ENCODE results near the gene EPHB3.

EPHB3 gene

DNA sequence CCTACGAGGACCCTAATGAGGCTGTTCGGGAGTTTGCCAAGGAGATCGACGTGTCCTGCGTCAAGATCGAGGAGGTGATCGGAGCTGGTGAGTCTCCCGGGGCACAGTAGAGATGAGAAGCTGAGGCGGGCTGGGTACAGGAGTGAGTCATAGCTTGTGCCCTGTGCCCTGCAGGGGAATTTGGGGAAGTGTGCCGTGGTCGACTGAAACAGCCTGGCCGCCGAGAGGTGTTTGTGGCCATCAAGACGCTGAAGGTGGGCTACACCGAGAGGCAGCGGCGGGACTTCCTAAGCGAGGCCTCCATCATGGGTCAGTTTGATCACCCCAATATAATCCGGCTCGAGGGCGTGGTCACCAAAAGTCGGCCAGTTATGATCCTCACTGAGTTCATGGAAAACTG, 17.9 kb downstream of the EPHB3 start:
- no peak for DNase-seq (ENCODE audit: low read depth in 3 of 3)

GRCh38 chr3:184580376-184580775, 18.8 kb downstream of the EPHB3 start:
- DNase-seq (ENCODE audit: low read depth in 3 of 3), result no peak

DNA sequence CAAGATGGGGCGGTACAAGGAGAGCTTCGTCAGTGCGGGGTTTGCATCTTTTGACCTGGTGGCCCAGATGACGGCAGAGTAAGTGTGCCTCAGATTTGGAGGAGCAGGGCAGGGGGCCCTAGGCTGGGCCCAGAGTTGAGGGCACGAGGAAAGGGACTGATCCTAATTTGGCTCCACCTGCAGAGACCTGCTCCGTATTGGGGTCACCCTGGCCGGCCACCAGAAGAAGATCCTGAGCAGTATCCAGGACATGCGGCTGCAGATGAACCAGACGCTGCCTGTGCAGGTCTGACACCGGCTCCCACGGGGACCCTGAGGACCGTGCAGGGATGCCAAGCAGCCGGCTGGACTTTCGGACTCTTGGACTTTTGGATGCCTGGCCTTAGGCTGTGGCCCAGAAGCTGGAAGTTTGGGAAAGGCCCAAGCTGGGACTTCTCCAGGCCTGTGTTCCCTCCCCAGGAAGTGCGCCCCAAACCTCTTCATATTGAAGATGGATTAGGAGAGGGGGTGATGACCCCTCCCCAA, 19.8 kb downstream of the EPHB3 start:
- DNase-seq (ENCODE audit: low read depth in 3 of 3), result no peak

DNA sequence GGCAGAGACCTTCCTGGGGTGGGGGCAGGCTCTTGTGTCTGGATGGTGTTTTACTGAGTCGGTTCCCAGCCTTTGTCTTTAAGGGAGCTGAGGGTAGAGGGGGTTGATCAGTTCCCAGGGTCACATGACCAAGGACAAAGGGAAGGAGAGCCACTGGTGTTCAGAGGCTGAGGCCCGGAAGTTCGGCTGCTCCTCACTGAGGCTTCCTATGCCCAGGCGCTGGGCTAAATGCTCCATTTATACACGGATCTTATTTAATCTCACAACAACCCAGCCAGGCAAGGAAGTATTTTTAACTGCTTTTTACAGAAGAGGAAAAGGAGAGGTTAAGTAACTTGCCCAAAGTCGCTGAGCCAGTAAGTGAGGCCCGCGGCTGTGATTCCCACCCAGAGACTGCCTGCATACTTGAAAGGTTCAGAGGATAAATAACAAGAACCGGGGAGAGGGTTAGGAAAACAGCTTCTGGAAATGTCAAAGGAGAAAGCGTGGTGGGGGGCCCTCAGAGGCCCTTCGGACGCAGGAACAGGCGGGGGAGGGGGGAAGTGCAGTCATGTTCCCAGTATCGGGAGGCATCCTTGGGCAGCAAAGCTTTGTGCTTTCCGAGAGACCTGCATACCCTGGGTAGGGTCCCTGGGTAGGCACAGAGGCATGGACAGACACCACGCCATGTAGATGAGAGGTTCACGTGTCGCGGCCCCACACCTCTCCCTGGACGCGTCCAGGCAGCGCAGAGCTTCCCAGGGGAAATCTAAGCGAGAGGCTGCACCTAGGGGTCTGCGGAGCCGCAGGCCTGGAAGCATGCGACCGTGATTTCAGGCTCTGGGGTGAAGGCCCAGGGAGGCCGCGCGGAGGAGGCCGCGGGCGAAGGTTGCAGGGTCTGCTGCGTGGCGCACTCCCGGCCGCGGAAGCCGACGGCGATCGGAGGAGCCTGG, 21.3 kb downstream of the EPHB3 start:
- no peak for DNase-seq (ENCODE audit: low read depth in 3 of 3)

GRCh38 chr3:184583578-184584451, 22.2 kb downstream of the EPHB3 start:
- DNase-seq (ENCODE audit: low read depth in 3 of 3), result no peak

GRCh38 chr3:184584464-184584891, 22.9 kb downstream of the EPHB3 start:
- no peak for DNase-seq (ENCODE audit: low read depth in 3 of 3)

- no peak for DNase-seq (ENCODE audit: low read depth in 3 of 3)
These were observed 24.0 kb downstream of the EPHB3 start for GRCh38 chr3:184585545-184585944.

DNA sequence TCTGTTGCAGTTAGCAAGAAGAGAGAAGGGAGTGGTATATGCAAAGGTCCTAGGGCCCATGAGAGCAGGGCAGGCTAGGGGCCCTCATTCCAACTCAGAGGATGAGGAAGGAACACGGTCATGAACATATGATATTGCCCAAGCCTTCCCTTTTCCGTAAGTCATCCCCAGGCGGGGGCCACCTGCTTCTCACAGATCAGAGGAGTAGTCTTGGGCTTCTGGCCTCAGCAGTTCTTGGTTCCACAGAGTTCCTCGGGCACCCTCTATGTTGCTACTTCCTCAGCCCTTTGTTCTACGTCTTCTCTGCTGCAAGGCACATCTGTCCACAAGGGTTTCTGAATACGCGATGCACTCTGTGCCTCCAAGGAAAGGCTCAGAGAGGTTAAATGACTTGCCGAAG, 25.3 kb downstream of the EPHB3 start:
- DNase-seq (ENCODE audit: low read depth in 3 of 3), result no peak

DNA sequence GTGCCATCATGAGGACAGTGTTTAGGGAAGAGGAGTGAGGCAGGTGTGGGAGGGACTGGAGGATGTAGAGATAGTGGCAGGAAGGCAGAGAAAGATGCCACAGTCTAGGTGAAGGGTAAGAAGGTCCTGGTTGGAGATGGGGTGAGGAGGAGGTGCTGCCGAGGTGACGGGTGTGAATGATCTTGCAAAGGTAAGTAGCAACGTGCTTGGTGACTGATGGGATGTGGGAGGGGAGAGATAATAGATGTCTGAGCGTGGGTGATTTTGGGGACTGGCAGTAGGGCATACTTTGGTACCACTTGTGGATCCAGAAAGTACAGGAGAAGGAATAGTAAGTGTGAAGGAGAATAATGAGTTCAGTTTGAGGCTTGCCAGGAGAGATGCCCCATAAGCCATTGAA, 27.2 kb downstream of the EPHB3 start:
- DNase-seq (ENCODE audit: low read depth in 3 of 3), result no peak

- no peak for DNase-seq (ENCODE audit: low read depth in 3 of 3)
These were observed 29.2 kb downstream of the EPHB3 start for GRCh38 chr3:184590795-184591194.

GRCh38 chr3:184591789-184592188, 30.2 kb downstream of the EPHB3 start:
- no peak for DNase-seq (ENCODE audit: low read depth in 3 of 3)

GRCh38 chr3:184592371-184593219, 31.0 kb downstream of the EPHB3 start:
- no peak for DNase-seq (ENCODE audit: low read depth in 3 of 3)

DNA sequence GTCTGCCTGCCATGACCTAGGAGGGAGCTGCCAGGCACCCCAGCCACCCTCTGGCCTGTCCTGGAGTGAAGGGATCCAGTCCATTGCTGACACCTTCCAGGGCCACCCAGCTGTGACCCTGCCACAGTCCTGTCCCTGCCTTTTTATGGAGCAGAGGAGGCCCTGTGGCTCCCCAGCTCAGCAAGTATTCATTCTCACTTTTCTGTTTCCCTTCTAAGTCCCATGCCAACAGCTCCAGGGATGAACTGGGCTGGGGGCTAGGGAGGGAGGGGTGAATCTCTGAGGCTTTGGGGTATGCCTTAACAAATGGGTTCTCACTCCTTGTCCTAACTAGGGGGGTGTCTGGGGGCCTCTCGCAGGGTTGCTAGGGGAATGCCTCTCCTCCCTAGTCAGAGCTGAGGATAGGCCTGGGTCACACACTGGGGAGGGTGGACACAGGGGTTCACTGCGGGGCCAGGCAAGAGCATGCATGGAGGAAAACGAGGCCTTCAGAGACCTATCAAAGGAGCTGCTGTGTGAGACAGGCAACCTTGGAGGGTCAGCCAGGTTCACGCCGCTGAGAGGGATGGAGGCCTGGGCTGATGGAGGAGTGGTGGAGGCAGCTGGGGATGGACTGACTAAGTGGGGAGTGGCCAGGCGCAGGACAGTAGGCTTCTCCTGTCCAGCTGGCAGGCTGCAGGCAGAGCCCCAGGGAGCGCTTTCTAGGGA, 31.8 kb downstream of the EPHB3 start:
- no peak for DNase-seq (ENCODE audit: low read depth in 3 of 3)

DNA sequence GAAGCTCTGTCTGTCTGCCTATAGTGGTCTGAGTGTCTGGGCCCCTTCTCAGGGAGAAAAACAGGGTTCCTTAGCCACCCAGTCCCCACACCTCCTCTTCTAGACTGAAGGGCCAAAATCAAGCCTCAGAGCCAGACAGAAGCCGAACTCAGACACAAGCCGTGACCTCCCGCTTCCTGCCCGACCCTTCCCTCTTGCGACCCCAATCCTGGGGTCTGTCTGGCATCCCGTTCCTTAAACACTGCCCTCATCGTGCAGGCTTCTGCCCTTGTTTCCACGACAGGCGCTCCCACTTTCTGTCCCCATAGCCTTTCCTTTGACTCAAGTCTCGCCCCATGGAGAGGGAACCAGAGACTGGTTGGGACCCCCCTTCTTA, 32.3 kb downstream of the EPHB3 start:
- no peak for DNase-seq (ENCODE audit: low read depth in 3 of 3)

DNA sequence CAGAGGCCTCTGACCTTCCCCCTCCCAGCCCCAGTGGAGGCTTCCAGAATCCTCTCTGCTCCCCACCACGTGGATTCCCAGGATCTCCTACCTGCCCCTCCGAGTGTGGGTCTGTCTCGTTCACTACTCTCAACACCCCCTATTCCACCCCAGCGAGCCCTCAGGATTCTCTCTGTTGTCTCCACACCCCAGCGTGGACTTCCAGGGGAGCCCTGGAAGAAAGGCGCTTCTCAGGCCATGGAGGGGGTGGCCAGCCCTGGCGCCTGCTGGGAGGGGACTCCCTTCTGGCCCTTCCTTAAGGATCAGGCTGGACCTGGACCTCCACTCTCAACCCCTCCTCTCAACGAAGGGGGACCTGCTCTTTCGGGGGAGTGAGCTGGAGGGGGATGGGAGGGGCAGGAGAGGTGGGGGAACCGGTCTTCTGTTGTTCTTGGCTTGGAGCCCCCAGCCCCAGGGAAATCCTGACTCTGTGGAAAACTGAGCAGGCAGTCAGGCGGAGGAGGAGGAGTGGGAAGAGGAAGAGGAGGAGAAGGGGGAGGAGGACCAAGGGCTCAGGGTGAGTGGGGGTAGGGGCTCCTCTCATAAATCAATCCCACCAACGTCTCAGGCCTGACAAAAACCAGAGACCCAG, 32.9 kb downstream of the EPHB3 start:
- no peak for DNase-seq (ENCODE audit: low read depth in 3 of 3)

GRCh38 chr3:184595726-184596125, 34.1 kb downstream of the EPHB3 start:
- no peak for DNase-seq (ENCODE audit: low read depth in 3 of 3)

DNA sequence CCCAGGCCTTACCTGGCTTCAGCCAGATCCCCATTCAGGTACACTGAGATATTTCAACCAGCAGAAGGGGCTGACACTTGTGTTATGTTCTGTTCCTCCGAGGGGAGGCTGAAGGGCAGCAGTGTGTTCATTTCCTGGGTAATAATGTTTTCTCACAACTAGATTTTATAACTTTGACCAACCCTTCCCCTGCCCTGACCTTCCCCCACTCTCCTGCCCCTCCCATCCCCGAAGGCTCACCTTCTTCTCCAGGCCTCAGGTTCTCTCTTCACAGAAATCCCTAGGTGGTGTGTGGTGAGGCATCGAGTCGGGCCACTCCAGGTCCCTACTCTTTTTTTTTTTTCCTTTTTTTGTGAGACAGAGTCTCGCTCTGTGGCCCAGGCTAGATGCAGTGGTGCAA, 34.6 kb downstream of the EPHB3 start:
- DNase-seq (ENCODE audit: low read depth in 3 of 3), result no peak

DNA sequence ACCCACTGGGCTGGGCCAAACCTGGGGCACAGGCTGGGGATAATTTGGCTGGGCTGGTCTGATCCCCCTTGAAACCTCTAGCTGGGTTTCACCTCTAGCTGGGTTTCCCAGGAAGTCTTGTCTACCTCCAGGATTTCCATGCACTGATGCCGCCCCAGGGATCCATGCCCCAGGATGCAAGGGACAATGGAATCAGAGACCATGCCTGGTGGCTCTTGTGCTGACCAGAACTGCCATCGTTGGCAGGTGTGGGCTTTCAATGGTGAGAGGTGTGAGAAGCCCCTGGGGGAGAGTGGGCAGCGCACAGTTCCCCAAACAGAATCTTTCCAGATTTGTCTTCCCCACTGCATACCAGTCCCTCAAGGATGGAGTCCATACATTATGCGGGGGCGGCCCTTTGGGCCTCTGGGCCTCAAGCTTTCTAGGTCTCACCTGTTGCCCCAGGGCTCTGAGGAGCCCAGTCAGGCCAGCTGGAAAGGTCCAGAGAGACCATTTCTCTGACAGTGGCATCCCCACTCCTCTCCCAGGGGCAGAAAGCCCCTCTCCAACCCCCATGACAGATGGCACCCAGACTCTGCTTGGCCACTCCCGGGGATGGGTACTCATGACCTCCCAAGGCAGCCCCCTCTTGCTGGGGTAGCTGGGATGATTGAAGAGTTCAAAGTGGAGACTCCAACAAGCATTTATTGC, 35.4 kb downstream of the EPHB3 start:
- DNase-seq (ENCODE audit: low read depth in 3 of 3), result no peak

GRCh38 chr3:184597829-184598573, 36.4 kb downstream of the EPHB3 start:
- no peak for DNase-seq (ENCODE audit: low read depth in 3 of 3)

Measured in stimulated activated CD4-positive, alpha-beta T cell treated with anti-CD3 and anti-CD28 coated beads, TNF-alpha, amount 100 ng/mL, for 4 hours (primary cell).